HG03571 (cell line): ENCODE measurements around the gene SAXO1.

Experiments
- ATAC-seq: cut with Tn5 transposase; IDR thresholded peaks from one replicate; pipeline ENCODE4 v1.9.1; 2021; ENCODE audit not compliant: unreplicated experiment

SAXO1 gene

GRCh38 chr9:18911714-18912342, 121.2 kb downstream of the SAXO1 start:
- ATAC-seq: no peak

DNA sequence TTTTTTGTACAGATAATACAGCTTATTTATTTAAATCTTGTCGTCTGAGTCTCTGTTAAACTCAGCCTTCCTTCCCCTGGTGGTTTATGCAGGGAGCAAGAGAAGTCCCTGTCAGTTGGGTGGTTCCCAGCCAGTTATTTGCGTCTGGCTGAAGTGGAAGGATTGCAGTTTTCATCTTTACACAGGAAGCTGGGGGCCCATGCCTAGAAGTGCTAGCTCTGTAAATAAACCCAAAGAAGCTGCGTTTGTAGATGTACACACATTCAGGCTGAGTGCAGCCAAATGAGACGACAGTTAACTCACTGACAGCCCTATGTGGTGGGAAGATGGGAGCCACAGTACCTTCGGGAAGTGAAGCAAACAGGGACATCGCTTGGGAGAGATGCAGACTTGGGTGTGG, 122.1 kb downstream of the SAXO1 start:
- ATAC-seq: no peak

DNA sequence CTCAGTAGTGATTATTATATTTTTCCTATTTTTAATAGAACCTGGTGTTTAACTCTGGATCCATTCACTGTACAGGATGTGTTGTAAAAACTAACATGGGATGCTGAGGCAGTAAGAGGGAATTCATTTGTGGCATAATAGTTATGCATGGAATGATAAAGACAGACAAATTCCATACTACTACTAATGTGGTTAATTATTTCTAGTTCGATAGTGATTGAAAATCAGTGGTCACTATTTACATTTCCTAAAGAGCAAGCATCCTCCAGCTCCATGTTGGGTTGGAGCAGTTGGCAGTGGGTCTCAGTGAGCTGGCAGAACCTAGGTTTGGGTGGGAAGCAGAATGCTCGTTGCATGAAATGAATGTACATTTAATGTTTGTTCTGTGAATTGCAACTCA, 122.6 kb downstream of the SAXO1 start:
- ATAC-seq: no peak

DNA sequence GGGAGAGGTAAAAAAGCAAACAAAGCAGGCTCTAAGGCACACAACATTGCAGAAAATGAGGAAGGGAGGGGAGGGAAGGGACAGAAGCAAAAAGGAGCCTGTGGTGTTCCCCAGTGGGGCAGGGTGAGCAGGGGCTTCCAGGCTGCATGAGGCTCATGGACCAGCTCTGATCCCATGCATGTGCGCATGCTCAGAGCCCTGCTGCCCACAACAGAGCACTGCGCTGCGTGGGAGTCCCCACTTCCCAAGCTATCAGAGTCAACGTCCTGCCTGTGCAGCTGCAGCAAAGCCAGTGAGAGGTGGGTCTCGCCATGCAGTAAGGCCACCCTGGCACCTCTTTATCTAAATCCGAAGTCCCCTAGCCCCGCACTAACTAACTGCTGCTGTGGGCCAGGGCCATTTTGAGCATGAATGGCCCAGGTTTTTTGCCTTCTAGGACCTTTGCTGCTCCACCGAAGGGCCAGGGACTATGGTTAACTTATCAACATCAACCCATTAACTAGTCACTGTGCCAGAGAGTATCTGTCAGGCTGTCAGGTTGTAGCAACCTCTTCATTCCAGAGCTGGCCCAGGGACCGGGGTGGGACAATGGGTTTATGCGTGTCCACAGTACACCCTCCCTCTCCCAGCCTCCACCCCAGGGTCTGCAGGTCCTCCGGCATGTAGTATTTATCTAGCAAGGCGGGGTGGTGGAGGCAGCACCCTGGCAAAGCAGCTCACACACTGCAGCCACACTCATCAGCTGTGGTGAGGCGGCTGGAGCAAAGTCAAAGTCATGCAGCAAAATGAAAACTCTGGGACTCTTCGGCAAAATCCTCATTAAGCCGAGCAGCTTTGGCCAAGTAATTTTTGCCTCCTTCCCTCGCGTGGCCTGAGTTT, 123.6 kb downstream of the SAXO1 start:
- no peak for ATAC-seq

GRCh38 chr9:18907927-18908625, 124.9 kb downstream of the SAXO1 start:
- ATAC-seq: no peak

GRCh38 chr9:18906656-18907395, 126.2 kb downstream of the SAXO1 start:
- no peak for ATAC-seq

- ATAC-seq: no peak
These were observed 127.0 kb downstream of the SAXO1 start for GRCh38 chr9:18905883-18906629.

DNA sequence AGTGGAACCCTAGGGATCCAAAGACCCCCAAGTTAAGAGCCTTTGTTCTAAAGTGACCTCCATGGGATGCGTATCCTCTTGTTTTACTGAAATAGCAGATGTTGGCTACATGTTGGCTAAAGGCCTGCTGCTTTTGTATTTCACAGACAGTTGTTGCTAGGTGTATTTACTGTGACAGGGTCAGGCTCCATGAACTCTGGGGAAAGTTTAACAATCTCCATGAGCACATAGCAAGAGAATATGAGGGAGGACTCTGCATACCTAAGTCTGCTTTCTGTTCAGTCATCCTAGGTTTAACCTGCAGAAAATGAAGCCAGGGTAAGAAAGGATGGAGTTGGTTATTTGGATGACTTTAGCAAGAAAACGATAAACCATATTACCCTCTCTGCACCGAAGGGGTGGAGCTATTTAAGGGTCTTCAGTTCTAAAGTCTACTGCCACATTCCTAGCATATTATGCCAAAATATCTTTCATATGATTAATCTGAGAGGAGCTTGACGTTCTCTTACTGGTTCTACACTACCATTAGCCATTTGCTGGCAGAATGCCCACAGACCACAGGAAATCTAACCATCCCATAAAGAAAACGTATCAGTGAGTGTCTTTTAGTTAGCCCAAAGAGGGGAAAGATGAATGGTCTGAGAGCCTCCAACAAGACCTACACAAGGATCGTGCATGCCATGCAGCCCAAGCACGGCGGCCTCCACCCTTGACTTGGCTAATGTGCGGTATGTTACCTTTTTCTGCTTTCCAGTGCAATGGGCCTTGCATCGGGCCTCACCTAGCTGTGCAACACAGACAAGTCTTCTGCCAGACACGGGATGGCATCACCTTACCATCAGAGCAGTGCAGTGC, 127.8 kb downstream of the SAXO1 start:
- no peak for ATAC-seq

GRCh38 chr9:18903450-18903849, 129.6 kb downstream of the SAXO1 start:
- no peak for ATAC-seq

DNA sequence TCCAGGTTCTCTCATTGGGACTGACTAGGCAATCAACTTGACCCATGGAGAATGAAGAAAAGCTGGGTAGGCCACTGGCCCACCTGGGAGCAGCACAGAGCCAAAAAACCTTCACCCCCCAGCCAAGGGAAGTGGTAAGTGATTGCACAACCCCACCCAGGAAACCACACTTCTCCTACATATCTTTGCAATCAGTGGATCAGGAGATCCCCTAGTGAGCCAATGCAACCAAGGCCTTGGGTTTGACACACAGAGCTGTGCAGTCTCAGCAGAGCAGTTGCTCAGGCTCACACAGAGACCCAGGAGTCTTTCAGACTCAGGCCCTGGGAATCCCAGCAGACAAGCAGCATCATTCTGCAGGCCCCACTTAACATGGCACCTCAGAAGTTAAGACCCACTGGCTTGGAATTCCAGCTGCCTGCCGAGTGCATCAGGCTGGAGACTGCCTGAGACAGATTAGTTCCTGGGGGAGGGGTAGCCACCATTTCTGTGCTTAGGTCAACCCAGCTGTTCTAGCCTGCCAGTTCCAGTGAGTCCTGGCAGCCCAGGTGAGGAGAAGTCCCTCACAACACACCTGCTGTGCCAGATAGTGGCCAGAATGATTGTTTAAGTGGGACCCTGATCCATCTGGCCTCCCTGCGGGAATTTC, 136.4 kb downstream of the SAXO1 start:
- no peak for ATAC-seq

- ATAC-seq: no peak
These were observed 137.0 kb downstream of the SAXO1 start for GRCh38 chr9:18896004-18896403.

DNA sequence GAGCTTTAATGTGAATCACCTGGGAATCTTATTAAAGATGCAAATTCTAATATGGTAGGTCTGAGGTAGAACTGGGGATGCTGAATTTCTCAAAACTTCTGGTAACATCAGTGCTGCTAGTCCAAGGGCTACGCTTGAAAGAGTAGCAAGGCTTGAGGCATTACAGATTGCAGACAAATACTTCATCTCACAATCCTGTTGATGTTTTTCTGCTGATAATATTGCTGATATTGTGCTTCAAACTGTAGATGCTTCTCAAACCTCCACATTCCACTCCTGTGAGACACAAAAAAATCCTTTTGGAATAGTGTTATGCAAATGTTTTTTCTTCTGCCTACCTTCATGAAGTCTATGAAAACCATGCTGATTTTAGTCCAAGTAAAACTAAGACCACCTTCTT, 139.5 kb downstream of the SAXO1 start:
- no peak for ATAC-seq

DNA sequence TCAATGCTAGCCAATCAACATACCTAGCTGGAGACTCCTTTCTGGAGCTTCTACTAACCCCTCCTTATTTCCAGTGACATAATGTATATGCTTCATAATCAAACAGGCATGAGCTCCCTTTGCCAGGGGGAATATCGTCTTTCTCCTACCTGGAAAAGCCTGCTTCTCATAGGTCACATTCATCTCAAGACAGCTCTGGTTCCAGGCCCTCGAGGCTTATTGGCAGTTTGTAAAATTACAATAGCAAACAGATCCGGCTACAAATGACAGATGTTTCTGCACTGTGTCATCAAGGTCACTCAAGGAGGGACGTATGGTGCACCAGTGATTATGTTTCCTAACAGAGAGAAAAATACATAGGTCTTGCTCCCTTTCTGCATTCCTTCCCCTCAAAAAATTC, 140.0 kb downstream of the SAXO1 start:
- ATAC-seq: no peak

DNA sequence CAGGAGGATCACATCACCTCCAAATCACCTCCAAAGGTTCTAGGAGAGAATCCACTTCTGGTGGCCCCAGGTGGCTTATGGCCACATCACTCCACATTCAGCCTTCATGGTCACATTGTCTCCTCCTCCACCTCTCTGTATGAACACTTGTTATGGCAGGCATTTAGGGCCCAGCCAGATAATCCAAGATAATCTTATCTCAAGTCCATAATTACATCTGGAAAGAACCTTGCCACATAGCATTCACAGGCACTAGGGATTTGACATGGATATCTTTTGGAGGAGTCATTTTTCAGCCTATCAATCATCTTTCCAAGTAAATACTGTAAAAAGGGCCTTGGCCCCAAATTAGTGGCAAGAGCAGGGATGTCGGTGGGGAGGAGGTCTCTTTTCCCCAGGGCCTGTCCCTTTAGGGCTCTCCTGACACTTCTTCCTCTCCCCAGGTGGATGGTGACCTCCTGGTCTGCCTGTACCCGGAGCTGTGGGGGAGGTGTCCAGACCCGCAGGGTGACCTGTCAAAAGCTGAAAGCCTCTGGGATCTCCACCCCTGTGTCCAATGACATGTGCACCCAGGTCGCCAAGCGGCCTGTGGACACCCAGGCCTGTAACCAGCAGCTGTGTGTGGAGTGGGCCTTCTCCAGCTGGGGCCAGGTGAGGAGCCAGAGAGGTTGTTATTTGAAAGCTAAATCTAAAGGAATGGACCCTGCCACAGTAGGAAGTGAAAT, 140.9 kb downstream of the SAXO1 start:
- no peak for ATAC-seq

DNA sequence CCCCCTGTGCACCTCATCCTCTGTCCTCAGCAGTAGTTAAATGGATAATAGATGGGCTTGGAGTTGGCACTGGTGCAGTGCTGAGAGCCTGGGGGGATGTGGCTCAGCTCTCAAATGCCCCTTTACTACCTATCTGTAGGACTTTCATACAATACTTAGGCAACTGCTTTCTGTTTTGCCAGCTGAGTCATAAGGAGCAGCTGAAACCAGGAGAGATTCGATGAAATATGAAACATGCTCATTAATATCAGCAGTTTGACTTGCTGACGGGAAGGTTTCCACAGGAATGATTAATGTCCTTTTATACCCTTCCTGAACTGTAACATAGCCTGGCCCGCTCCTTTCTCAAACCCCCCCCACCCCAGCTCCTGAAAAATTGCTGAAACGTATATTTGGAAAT, 142.6 kb downstream of the SAXO1 start:
- ATAC-seq: peak; percentile 76

- ATAC-seq: no peak
These were observed 143.5 kb downstream of the SAXO1 start for GRCh38 chr9:18889550-18889949.

DNA sequence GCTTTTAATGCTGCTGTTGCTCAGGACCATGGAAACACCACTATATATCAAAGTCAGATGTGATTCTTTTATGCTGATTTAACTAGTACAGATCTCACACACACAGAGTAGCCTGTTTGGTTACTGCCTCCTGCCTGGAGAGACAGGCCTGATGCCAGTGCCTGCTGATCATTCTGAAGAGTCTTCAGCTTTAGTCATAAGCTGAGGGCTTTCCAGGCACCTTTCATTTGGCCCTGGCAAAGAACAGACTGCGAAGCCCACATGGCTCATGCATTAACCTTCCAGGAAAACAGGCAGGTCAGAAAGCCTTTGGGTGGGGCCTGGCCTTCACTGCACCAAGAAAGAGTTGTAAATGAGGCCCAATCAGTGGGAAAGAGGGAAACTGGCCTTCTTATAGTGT, 144.7 kb downstream of the SAXO1 start:
- ATAC-seq: no peak

DNA sequence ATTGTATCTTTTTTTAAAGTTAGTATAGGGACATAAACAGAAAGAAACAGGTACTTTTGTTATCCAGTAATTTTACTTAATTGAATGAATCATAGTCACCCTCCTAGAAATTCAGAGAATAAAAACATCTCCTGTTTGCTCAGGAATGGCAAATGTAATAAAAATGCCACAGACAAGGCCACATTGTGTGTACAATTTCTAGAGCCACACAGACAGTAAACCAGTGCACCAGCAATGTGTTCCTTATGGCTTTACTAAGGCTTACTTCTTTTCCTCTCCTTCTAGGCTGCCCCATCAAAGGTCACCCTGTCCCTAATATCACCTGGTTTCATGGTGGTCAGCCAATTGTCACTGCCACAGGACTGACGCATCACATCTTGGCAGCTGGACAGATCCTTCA, 145.5 kb downstream of the SAXO1 start:
- ATAC-seq: no peak
